HepG2 (cell line): ENCODE results near the gene IRGQ. TPM values are rescaled to one million over a fixed set of nuclear protein-coding genes. Genes with fewer than 3 reads are reported as not detected.

Source experiments
- AGO2 ChIP-seq: fragments of 200-400 bp; formaldehyde crosslinking; optimal IDR thresholded peaks from 2 replicates; pipeline ENCODE3; 2017; ENCODE audit warnings: mild to moderate bottlenecking, low read depth, low read length, moderate library complexity
- AKAP8 ChIP-seq: sonication (generic); formaldehyde crosslinking; IDR thresholded peaks from 2 replicates; pipeline ENCODE4 v1.5.1; 2020; ENCODE audit warnings: mild to moderate bottlenecking, missing genetic modification reagents
- ARNT2 ChIP-seq: sonication (generic); formaldehyde crosslinking; IDR thresholded peaks from 2 replicates; pipeline ENCODE4 v1.8.0; 2022; ENCODE audit warnings: mild to moderate bottlenecking, low read depth, missing genetic modification reagents, moderate library complexity
- HNF4G ChIP-seq, 2 experiments: sonication (generic) in 1 of 2; formaldehyde crosslinking in 1 of 2; IDR thresholded peaks; 2 replicates each; pipeline versions ENCODE4 v1.4.0 to v1.6.1; 2011 to 2020; ENCODE audit warnings: borderline replicate concordance in 2 of 2, low read depth in 2 of 2, mild to moderate bottlenecking in 2 of 2, low read length in 1 of 2, missing genetic modification reagents in 1 of 2, moderate library complexity in 1 of 2
- POLR2AphosphoS5 ChIP-seq: IDR thresholded peaks from 2 replicates; pipeline ENCODE4 v1.6.1; 2012; ENCODE audit warnings: low read depth, low read length
- SALL1 ChIP-seq: sonication (generic); formaldehyde crosslinking; IDR thresholded peaks from 2 replicates; pipeline ENCODE4 v1.8.0; 2022; ENCODE audit warnings: mild to moderate bottlenecking, missing genetic modification reagents
- ZFYVE20 ChIP-seq: sonication (generic); formaldehyde crosslinking; IDR thresholded peaks from 2 replicates; pipeline ENCODE4 v1.8.0; 2023; ENCODE audit warnings: low read depth, mild to moderate bottlenecking, moderate library complexity, missing genetic modification reagents, borderline replicate concordance
- ZMYM3 ChIP-seq: sonication (generic); formaldehyde crosslinking; IDR thresholded peaks from 2 replicates; pipeline ENCODE4 v1.5.1; 2020; ENCODE audit warnings: mild to moderate bottlenecking, missing genetic modification reagents
- ZNF30 ChIP-seq: sonication (generic); formaldehyde crosslinking; IDR thresholded peaks from 2 replicates; pipeline ENCODE4 v1.5.0; 2020; ENCODE audit warnings: mild to moderate bottlenecking, missing genetic modification reagents
- ZNF563 ChIP-seq: sonication (generic); formaldehyde crosslinking; IDR thresholded peaks from 2 replicates; pipeline ENCODE4 v1.8.0; 2022; ENCODE audit warnings: mild to moderate bottlenecking, moderate library complexity, missing genetic modification reagents
- ZNF768 ChIP-seq: sonication (generic); formaldehyde crosslinking; IDR thresholded peaks from 2 replicates; pipeline ENCODE4 v1.4.0; 2020; ENCODE audit warnings: missing genetic modification reagents
- ZSCAN30 ChIP-seq: sonication (generic); formaldehyde crosslinking; IDR thresholded peaks from 2 replicates; pipeline ENCODE4 v1.5.0; 2020; ENCODE audit warnings: mild to moderate bottlenecking, missing genetic modification reagents
- polyA plus RNA-seq, 8 experiments: library from polyadenylated mRNA; depleted of rRNA in 3 of 8; stranded (reverse) in 7 of 8; unstranded in 1 of 8; fragments of >200 nt; fragmentation: Illumina TruSeq in 4 of 8; extraction: Trizol in 4 of 8; gene quantifications; 2 replicates each; pipeline versions ENCODE4 v1.2.1 to v1.2.3, GENCODE V29; 2011 to 2016; ENCODE audit warnings: low read depth in 4 of 8, missing spikeins in 1 of 8, mixed read lengths in 1 of 8; ENCODE audit not compliant: insufficient read depth in 1 of 8
- total RNA-seq, 5 experiments: library from RNA; depleted of rRNA; stranded (reverse); fragments of >200 nt; fragmentation: Illumina TruSeq; extraction: Trizol; gene quantifications; 2 replicates each; pipeline ENCODE4 v1.2.3, GENCODE V29; 2016; ENCODE audit warnings: low read depth in 1 of 5
- TF ChIP-seq, protein P1 (sequence below): sonication (generic); formaldehyde crosslinking; IDR thresholded peaks from 2 replicates; pipeline ENCODE4 v1.9.0; 2021; ENCODE audit warnings: mild to moderate bottlenecking, missing genetic modification reagents
- TF ChIP-seq, protein P2 (sequence below): sonication (generic); formaldehyde crosslinking; IDR thresholded peaks from 2 replicates; pipeline ENCODE4 v1.4.0; 2020; ENCODE audit warnings: mild to moderate bottlenecking, low read depth, missing genetic modification reagents
- TF ChIP-seq, protein P3 (sequence below): IDR thresholded peaks from 2 replicates; pipeline ENCODE4 v1.6.1; 2016; ENCODE audit warnings: mild to moderate bottlenecking, missing biosample characterization, missing genetic modification reagents
- TF ChIP-seq, protein P4 (sequence below): sonication (generic); formaldehyde crosslinking; IDR thresholded peaks from 2 replicates; pipeline ENCODE4 v1.8.0; 2022; ENCODE audit warnings: mild to moderate bottlenecking, missing genetic modification reagents
- TF ChIP-seq, protein P5 (sequence below), 2 experiments: fragments of 450-650 bp in 1 of 2; sonication (generic) in 1 of 2; formaldehyde crosslinking; IDR thresholded peaks; 2 replicates each; pipeline versions ENCODE4 v1.5.0 to v1.8.0; 2020 to 2022; ENCODE audit warnings: mild to moderate bottlenecking in 1 of 2, missing genetic modification reagents in 1 of 2

Gene IRGQ
- total and polyA plus RNA-seq, 2 of the 13 experiments (the other 11 are each of a cell fraction or from before 2014, with no cell fraction given), result 11.6 to 12.4 TPM

DNA sequence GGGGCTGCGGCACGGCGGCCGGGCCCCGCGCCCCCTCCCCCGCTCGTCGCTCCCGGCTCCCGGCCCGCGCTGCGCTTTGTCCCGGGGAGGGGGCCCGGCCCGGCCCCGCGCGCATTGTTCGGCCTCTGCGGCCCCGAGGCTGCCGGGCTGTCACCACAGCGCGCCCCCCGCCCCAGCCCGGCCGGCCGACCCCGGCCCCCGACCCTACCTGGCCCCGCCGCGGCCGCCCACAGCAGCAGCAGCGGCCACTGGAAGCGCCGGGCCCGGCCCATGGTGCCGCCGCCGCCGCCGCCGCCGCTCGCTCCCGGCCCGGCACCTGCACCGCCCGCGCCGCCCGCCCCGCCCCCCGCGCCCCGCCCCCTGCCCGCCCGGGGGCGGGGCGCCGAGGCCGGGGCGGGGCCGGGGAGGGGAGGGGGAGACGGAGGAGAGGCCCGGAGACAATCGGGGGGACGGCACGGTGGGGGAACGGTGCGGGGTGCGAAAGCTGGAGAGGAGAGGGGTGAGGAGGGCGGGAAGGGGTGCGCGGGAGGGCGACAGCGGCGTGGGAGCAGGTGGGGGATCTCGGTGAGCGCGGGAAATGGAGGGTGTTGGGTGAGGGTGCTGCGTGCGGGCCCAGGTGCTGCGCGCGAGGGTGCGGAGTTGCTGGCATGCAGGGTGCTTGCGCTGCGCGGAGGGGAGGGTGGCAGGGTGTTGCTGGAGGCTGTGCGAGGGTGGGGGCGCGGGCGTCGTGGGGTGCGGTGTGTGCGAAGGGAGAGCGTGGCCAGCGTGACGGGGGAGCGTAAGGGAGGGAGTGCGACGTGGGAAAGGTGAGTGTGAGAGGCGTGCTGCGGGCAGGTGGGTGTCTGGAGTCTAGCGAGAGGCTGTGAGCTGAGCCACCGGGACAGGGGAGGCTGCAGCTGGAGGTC lies 43.8 kb upstream of the IRGQ start, which contains the start of gene CADM4 (continued):
- TF ChIP-seq, protein P1, sequence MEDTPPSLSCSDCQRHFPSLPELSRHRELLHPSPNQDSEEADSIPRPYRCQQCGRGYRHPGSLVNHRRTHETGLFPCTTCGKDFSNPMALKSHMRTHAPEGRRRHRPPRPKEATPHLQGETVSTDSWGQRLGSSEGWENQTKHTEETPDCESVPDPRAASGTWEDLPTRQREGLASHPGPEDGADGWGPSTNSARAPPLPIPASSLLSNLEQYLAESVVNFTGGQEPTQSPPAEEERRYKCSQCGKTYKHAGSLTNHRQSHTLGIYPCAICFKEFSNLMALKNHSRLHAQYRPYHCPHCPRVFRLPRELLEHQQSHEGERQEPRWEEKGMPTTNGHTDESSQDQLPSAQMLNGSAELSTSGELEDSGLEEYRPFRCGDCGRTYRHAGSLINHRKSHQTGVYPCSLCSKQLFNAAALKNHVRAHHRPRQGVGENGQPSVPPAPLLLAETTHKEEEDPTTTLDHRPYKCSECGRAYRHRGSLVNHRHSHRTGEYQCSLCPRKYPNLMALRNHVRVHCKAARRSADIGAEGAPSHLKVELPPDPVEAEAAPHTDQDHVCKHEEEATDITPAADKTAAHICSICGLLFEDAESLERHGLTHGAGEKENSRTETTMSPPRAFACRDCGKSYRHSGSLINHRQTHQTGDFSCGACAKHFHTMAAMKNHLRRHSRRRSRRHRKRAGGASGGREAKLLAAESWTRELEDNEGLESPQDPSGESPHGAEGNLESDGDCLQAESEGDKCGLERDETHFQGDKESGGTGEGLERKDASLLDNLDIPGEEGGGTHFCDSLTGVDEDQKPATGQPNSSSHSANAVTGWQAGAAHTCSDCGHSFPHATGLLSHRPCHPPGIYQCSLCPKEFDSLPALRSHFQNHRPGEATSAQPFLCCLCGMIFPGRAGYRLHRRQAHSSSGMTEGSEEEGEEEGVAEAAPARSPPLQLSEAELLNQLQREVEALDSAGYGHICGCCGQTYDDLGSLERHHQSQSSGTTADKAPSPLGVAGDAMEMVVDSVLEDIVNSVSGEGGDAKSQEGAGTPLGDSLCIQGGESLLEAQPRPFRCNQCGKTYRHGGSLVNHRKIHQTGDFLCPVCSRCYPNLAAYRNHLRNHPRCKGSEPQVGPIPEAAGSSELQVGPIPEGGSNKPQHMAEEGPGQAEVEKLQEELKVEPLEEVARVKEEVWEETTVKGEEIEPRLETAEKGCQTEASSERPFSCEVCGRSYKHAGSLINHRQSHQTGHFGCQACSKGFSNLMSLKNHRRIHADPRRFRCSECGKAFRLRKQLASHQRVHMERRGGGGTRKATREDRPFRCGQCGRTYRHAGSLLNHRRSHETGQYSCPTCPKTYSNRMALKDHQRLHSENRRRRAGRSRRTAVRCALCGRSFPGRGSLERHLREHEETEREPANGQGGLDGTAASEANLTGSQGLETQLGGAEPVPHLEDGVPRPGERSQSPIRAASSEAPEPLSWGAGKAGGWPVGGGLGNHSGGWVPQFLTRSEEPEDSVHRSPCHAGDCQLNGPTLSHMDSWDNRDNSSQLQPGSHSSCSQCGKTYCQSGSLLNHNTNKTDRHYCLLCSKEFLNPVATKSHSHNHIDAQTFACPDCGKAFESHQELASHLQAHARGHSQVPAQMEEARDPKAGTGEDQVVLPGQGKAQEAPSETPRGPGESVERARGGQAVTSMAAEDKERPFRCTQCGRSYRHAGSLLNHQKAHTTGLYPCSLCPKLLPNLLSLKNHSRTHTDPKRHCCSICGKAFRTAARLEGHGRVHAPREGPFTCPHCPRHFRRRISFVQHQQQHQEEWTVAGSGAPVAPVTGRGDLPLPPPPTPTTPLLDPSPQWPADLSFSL (CRISPR knock-in tag), result no peak
- 0 out of 2 replicates have a peak, but pooled peaks have one; percentile 50 for TF ChIP-seq ZFYVE20
- TF ChIP-seq ZSCAN30 (CRISPR knock-in tag), result no peak
- no peak; the same call in 1 of the 2 replicates for TF ChIP-seq ZNF563 (CRISPR knock-in tag)
- TF ChIP-seq, protein P2, sequence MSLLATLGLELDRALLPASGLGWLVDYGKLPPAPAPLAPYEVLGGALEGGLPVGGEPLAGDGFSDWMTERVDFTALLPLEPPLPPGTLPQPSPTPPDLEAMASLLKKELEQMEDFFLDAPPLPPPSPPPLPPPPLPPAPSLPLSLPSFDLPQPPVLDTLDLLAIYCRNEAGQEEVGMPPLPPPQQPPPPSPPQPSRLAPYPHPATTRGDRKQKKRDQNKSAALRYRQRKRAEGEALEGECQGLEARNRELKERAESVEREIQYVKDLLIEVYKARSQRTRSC (CRISPR knock-in tag), result no peak
- TF ChIP-seq SALL1 (CRISPR knock-in tag), result peak; percentile 44
- TF ChIP-seq ARNT2 (CRISPR knock-in tag), result peak; percentile 72
- peak; percentile 40; the same call in 1 of the 2 replicates for TF ChIP-seq ZNF768 (CRISPR knock-in tag)
- TF ChIP-seq AKAP8 (CRISPR knock-in tag), result 0 out of 2 replicates have a peak, but pooled peaks have one; percentile 29
- TF ChIP-seq HNF4G (IDR thresholded peaks at IDR 0.05; ENCODE audit: borderline replicate concordance, low read depth, low read length), result no peak
- no peak for TF ChIP-seq HNF4G (CRISPR knock-in tag; IDR thresholded peaks at IDR 0.05; ENCODE audit: borderline replicate concordance, low read depth)
- TF ChIP-seq ZNF30, result no peak
- TF ChIP-seq POLR2AphosphoS5, result peak; percentile 38; the same call in 1 of the 2 replicates
- TF ChIP-seq, protein P3, sequence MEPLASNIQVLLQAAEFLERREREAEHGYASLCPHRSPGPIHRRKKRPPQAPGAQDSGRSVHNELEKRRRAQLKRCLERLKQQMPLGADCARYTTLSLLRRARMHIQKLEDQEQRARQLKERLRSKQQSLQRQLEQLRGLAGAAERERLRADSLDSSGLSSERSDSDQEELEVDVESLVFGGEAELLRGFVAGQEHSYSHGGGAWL (CRISPR knock-in tag), result 0 out of 2 replicates have a peak, but pooled peaks have one; percentile 5
- TF ChIP-seq, protein P4, sequence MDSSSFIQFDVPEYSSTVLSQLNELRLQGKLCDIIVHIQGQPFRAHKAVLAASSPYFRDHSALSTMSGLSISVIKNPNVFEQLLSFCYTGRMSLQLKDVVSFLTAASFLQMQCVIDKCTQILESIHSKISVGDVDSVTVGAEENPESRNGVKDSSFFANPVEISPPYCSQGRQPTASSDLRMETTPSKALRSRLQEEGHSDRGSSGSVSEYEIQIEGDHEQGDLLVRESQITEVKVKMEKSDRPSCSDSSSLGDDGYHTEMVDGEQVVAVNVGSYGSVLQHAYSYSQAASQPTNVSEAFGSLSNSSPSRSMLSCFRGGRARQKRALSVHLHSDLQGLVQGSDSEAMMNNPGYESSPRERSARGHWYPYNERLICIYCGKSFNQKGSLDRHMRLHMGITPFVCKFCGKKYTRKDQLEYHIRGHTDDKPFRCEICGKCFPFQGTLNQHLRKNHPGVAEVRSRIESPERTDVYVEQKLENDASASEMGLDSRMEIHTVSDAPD, result no peak
- TF ChIP-seq, protein P5, sequence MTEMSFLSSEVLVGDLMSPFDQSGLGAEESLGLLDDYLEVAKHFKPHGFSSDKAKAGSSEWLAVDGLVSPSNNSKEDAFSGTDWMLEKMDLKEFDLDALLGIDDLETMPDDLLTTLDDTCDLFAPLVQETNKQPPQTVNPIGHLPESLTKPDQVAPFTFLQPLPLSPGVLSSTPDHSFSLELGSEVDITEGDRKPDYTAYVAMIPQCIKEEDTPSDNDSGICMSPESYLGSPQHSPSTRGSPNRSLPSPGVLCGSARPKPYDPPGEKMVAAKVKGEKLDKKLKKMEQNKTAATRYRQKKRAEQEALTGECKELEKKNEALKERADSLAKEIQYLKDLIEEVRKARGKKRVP (CRISPR knock-in tag; IDR thresholded peaks at IDR 0.05), result no peak
- no peak for TF ChIP-seq AGO2
- TF ChIP-seq ZMYM3 (CRISPR knock-in tag), result 0 out of 2 replicates have a peak, but pooled peaks have one; percentile 17
